ENCODE data around the gene MORN5.

DNA sequence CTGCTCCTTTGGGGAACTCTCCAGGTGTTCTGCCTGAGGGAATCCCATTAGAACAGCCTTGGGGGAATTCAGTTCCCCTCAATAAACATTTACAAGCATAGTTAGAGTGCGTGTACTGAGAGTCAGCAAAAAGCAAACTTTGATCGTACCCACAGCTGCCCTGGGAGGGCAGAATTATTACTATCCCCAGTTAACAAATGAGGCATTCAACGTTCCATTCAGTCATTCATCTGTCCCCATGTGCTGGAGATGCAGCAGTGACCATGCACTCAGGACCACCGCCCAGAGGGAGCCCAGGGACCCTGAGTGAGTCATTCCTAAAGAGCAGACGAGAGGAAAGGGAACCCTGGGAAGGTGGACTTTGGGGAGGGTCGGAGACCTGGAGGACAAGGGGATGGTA, 47.5 kb upstream of the MORN5 start:
- TF ChIP-seq EZH2 (IDR thresholded peaks at IDR 0.05; ENCODE audit: insufficient read depth, poor library complexity, severe bottlenecking) (no peak), EZH2phosphoT487 (IDR thresholded peaks at IDR 0.05; ENCODE audit: insufficient read depth, low read depth) (no peak)

All from GM23248 (cell line).